Stimulated activated memory B cell treated with anti-CD40 and anti-IgM and Interleukin-4, amounts not matched to agents 10 μg/mL and 1 μg/mL and 100 μg/mL, for 72 hours (primary cell): ENCODE measurements around the gene ZNF93.
"Not testable (repeated sequence)": the region's sequence is repeated elsewhere in the genome, so short reads cannot be mapped to it uniquely, and the experiment has no call there.

Experiments used
- ATAC-seq: fragments of 150-1000 bp; cut with Tn5 transposase; 2 replicates; pipeline ENCODE4 v1.10.0; 2021
- H3K27ac Mint-ChIP-seq: one replicate; pipeline ENCODE4 v1.8.0; 2022; ENCODE audit warnings: mild to moderate bottlenecking, mixed read lengths
- H3K27me3 Mint-ChIP-seq: one replicate; pipeline ENCODE4 v1.8.0; 2022; ENCODE audit warnings: mixed read lengths
- H3K36me3 Mint-ChIP-seq: one replicate; pipeline ENCODE4 v1.8.0; 2022; ENCODE audit warnings: mixed read lengths
- H3K4me1 Mint-ChIP-seq: one replicate; pipeline ENCODE4 v1.8.0; 2022; ENCODE audit warnings: mixed read lengths
- H3K4me3 Mint-ChIP-seq: one replicate; pipeline ENCODE4 v1.8.0; 2022; ENCODE audit warnings: mild to moderate bottlenecking, moderate library complexity, mixed read lengths
- H3K9me3 Mint-ChIP-seq: one replicate; pipeline ENCODE4 v1.8.0; 2022; ENCODE audit warnings: mixed read lengths

The ZNF93 gene

GRCh38 chr19:19900729-19901444, at the start of gene ZNF93:
ZNF93 (plus strand) TSS chr19:19900946; CDS start chr19:19901089, 143 bp downstream.
- Mint-ChIP-seq H3K4me1 (peaks cover 27% of the 10 kb centered on the region), H3K27ac (peak within 1 kb of the TSS; percentile 97), H3K36me3 (peaks cover 42% of the 10 kb centered on the region), H3K4me3 (peak within 1 kb of the TSS; percentile 99), H3K27me3 (no peaks in the 10 kb centered on the region), H3K9me3 (peaks cover 15% of the 10 kb centered on the region)
- ATAC-seq: peak; percentile 98

- not testable (repeated sequence) for H3K4me3 Mint-ChIP-seq, H3K27me3 Mint-ChIP-seq, H3K9me3 Mint-ChIP-seq, H3K36me3 Mint-ChIP-seq, ATAC-seq
- H3K4me1 Mint-ChIP-seq: peaks cover 11% of the 10 kb centered on the region
- H3K27ac Mint-ChIP-seq: peak overlapping the region; percentile 53
These were observed 49.0 kb upstream of the ZNF93 start for GRCh38 chr19:19851740-19852139.

GRCh38 chr19:19858751-19859150, 42.0 kb upstream of the ZNF93 start:
- ATAC-seq: no peak
- Mint-ChIP-seq H3K4me3 (no peak overlapping the region), H3K9me3 (no peaks in the 10 kb centered on the region), H3K27me3 (no peaks in the 10 kb centered on the region), H3K36me3 (peaks cover 5% of the 10 kb centered on the region), H3K27ac (peak overlapping the region; percentile 48), H3K4me1 (peaks cover 25% of the 10 kb centered on the region)

- Mint-ChIP-seq H3K36me3 (peaks cover 5% of the 10 kb centered on the region), H3K4me3 (peak overlapping the region; percentile 87), H3K9me3 (no peaks in the 10 kb centered on the region), H3K27me3 (no peaks in the 10 kb centered on the region), H3K4me1 (peaks cover 32% of the 10 kb centered on the region), H3K27ac (peak overlapping the region; percentile 88)
- ATAC-seq: peak; percentile 83
These were observed 39.9 kb upstream of the ZNF93 start for GRCh38 chr19:19860756-19861390.

- peak; percentile 97 for ATAC-seq
These were observed 34.8 kb upstream of the ZNF93 start, which contains the start of gene ZNF253 for GRCh38 chr19:19865750-19866610. ZNF253 (plus strand) TSS chr19:19865882; CDS start chr19:19865997, 115 bp downstream.

GRCh38 chr19:19866611-19867248, 34.0 kb upstream of the ZNF93 start:
- ATAC-seq: peak; percentile 59
- H3K9me3 Mint-ChIP-seq: no peaks in the 10 kb centered on the region
- H3K27ac Mint-ChIP-seq: peak overlapping the region; percentile 97
- no peaks in the 10 kb centered on the region for H3K36me3 Mint-ChIP-seq
- peak overlapping the region; percentile 99 for H3K4me3 Mint-ChIP-seq
- H3K27me3 Mint-ChIP-seq: no peaks in the 10 kb centered on the region
- H3K4me1 Mint-ChIP-seq: peaks cover 41% of the 10 kb centered on the region

More at GRCh38 chr19:19865750-19866610, 34.8 kb upstream of the ZNF93 start, which contains the start of gene ZNF253:
- peak within 1 kb of the TSS; percentile 99 for H3K4me3 Mint-ChIP-seq
- no peaks in the 10 kb centered on the region for H3K9me3 Mint-ChIP-seq
- no peaks in the 10 kb centered on the region for H3K27me3 Mint-ChIP-seq
- no peaks in the 10 kb centered on the region for H3K36me3 Mint-ChIP-seq
- peak within 1 kb of the TSS; percentile 97 for H3K27ac Mint-ChIP-seq
- H3K4me1 Mint-ChIP-seq: peaks cover 37% of the 10 kb centered on the region

GRCh38 chr19:19870086-19870485, 30.7 kb upstream of the ZNF93 start:
- H3K9me3 Mint-ChIP-seq, H3K27me3 Mint-ChIP-seq, H3K36me3 Mint-ChIP-seq, H3K27ac Mint-ChIP-seq, H3K4me3 Mint-ChIP-seq, ATAC-seq: not testable (repeated sequence)
- H3K4me1 Mint-ChIP-seq: peaks cover 39% of the 10 kb centered on the region

GRCh38 chr19:19871932-19872331, 28.8 kb upstream of the ZNF93 start:
- Mint-ChIP-seq H3K9me3 (no peaks in the 10 kb centered on the region), H3K4me3 (no peak overlapping the region), H3K27me3 (no peaks in the 10 kb centered on the region), H3K4me1 (peaks cover 30% of the 10 kb centered on the region), H3K36me3 (peaks cover 15% of the 10 kb centered on the region), H3K27ac (no peak overlapping the region)
- ATAC-seq: no peak

- no peak overlapping the region for H3K27ac Mint-ChIP-seq
- no peak overlapping the region for H3K4me3 Mint-ChIP-seq
- no peak for ATAC-seq
- no peaks in the 10 kb centered on the region for H3K27me3 Mint-ChIP-seq
- H3K36me3 Mint-ChIP-seq: peaks cover 23% of the 10 kb centered on the region
- H3K4me1 Mint-ChIP-seq: peaks cover 16% of the 10 kb centered on the region
- no peaks in the 10 kb centered on the region for H3K9me3 Mint-ChIP-seq
These were observed 27.4 kb upstream of the ZNF93 start for GRCh38 chr19:19873381-19873780.

- Mint-ChIP-seq H3K9me3 (no peaks in the 10 kb centered on the region), H3K4me3 (no peak overlapping the region), H3K4me1 (no peaks in the 10 kb centered on the region), H3K27me3 (no peaks in the 10 kb centered on the region), H3K36me3 (peaks cover 53% of the 10 kb centered on the region), H3K27ac (no peak overlapping the region)
- ATAC-seq: no peak
These were observed 23.0 kb upstream of the ZNF93 start for GRCh38 chr19:19877724-19878123.

- Mint-ChIP-seq H3K27me3 (no peaks in the 10 kb centered on the region), H3K4me3 (no peak overlapping the region), H3K9me3 (peaks cover 8% of the 10 kb centered on the region), H3K36me3 (peaks cover 76% of the 10 kb centered on the region), H3K4me1 (no peaks in the 10 kb centered on the region), H3K27ac (no peak overlapping the region)
- no peak for ATAC-seq
These were observed 16.2 kb upstream of the ZNF93 start for GRCh38 chr19:19884583-19884982.

- Mint-ChIP-seq H3K9me3 (peaks cover 15% of the 10 kb centered on the region), H3K36me3 (peaks cover 50% of the 10 kb centered on the region)
- not testable (repeated sequence) for H3K27me3 Mint-ChIP-seq, H3K27ac Mint-ChIP-seq, H3K4me1 Mint-ChIP-seq, H3K4me3 Mint-ChIP-seq, ATAC-seq
These were observed 8.4 kb upstream of the ZNF93 start for GRCh38 chr19:19892055-19892941.

- peak overlapping the region; percentile 99 for H3K4me3 Mint-ChIP-seq
- H3K27ac Mint-ChIP-seq: peak overlapping the region; percentile 97
- H3K4me1 Mint-ChIP-seq: peaks cover 21% of the 10 kb centered on the region
- peaks cover 15% of the 10 kb centered on the region for H3K9me3 Mint-ChIP-seq
- ATAC-seq: peak; percentile 13
- H3K36me3 Mint-ChIP-seq: peaks cover 37% of the 10 kb centered on the region
- no peaks in the 10 kb centered on the region for H3K27me3 Mint-ChIP-seq
These were observed 512 bp upstream of the ZNF93 start for GRCh38 chr19:19900139-19900728.

GRCh38 chr19:19907551-19907950, 6.8 kb downstream of the ZNF93 start:
- H3K36me3 Mint-ChIP-seq: peaks cover 51% of the 10 kb centered on the region
- not testable (repeated sequence) for ATAC-seq, H3K9me3 Mint-ChIP-seq, H3K27ac Mint-ChIP-seq, H3K27me3 Mint-ChIP-seq, H3K4me3 Mint-ChIP-seq
- H3K4me1 Mint-ChIP-seq: peaks cover 33% of the 10 kb centered on the region
